ENCODE measurements around the gene NUDT22.

NUDT22 gene

GRCh38 chr11:64206457-64207255, 19.4 kb upstream of the NUDT22 start, which contains the start of gene FERMT3:
Gene FERMT3, plus strand, starts transcription at chr11:64206721. Its CDS starts 644 bp downstream, at chr11:64207365.
- DNase-seq (ENCODE audit: low spot score) = no peak

GRCh38 chr11:64207256-64208085, 18.6 kb upstream of the NUDT22 start:
- DNase-seq (ENCODE audit: low spot score) = no peak

GRCh38 chr11:64208086-64208795, 17.8 kb upstream of the NUDT22 start:
- no peak for DNase-seq (ENCODE audit: low spot score)

GRCh38 chr11:64208796-64209562, 17.1 kb upstream of the NUDT22 start:
- DNase-seq (ENCODE audit: low spot score) = no peak

GRCh38 chr11:64209563-64209843, 16.6 kb upstream of the NUDT22 start:
- DNase-seq (ENCODE audit: low spot score) = no peak

GRCh38 chr11:64210301-64211020, 15.6 kb upstream of the NUDT22 start:
- DNase-seq (ENCODE audit: low spot score) = no peak

GRCh38 chr11:64211181-64211872, 14.7 kb upstream of the NUDT22 start:
- no peak for DNase-seq (ENCODE audit: low spot score)

GRCh38 chr11:64216879-64217278, 9.2 kb upstream of the NUDT22 start:
- no peak for DNase-seq (ENCODE audit: low spot score)

GRCh38 chr11:64218628-64219353, 7.3 kb upstream of the NUDT22 start:
- no peak for DNase-seq (ENCODE audit: low spot score)

GRCh38 chr11:64219354-64219684, 6.8 kb upstream of the NUDT22 start:
- no peak for DNase-seq (ENCODE audit: low spot score)

- no peak for DNase-seq (ENCODE audit: low spot score)
Measured at GRCh38 chr11:64219755-64220154, 6.3 kb upstream of the NUDT22 start.

GRCh38 chr11:64220271-64220670, 5.8 kb upstream of the NUDT22 start:
- DNase-seq (ENCODE audit: low spot score) = no peak

GRCh38 chr11:64220798-64221197, 5.3 kb upstream of the NUDT22 start:
- no peak for DNase-seq (ENCODE audit: low spot score)

- no peak for DNase-seq (ENCODE audit: low spot score)
Measured at GRCh38 chr11:64222651-64223000, 3.4 kb upstream of the NUDT22 start.

GRCh38 chr11:64223001-64223651, 2.9 kb upstream of the NUDT22 start:
- no peak for DNase-seq (ENCODE audit: low spot score)

- DNase-seq (ENCODE audit: low spot score) = no peak
Measured at GRCh38 chr11:64224151-64224890, 1.8 kb upstream of the NUDT22 start.

GRCh38 chr11:64224891-64225607, 1.0 kb upstream of the NUDT22 start:
- no peak for DNase-seq (ENCODE audit: low spot score)

- DNase-seq (ENCODE audit: low spot score) = no peak
Measured at GRCh38 chr11:64226507-64227051, 505 bp downstream of the NUDT22 start.
